IMR-90 (cell line): Measurements from ENCODE around the gene RCOR3. TPM values are rescaled to one million over a fixed set of nuclear protein-coding genes. Genes with fewer than 3 reads are reported as not detected.

ENCODE experiments used
- ATAC-seq: fragments of 200-7000 bp; cut with Tn5 transposase; 2 replicates; pipeline ENCODE4 v1.9.1; 2020; ENCODE audit warnings: low read depth, mild to moderate bottlenecking, moderate library complexity
- BruUV-seq: library from RNA; stranded (reverse); fragments of 400-500 nt; replicated peaks from 2 replicates; lab custom pipeline; 2021; lab: Mats Ljungman, UMichigan
- CTCF ChIA-PET: fragments of 300-600 bp; formaldehyde crosslinking; extraction: SDS; loops from one replicate; lab custom pipeline; 2021; ENCODE audit warnings: antibody characterized with exemption; lab: Yijun Ruan, JAX
- POLR2A ChIA-PET: fragments of 300-600 bp; sonication (Branson Sonifier 250); formaldehyde crosslinking; loops from one replicate; lab custom pipeline; 2022; ENCODE audit warnings: antibody characterized with exemption; ENCODE audit not compliant: unreplicated experiment; lab: Charles Lee
- DNase-seq: peaks from one replicate; pipeline ENCODE4 v3.0.0; 2013
- H2AFZ ChIP-seq: replicated peaks from 2 replicates; pipeline ENCODE3; 2013; ENCODE audit warnings: low read length, mild to moderate bottlenecking; ENCODE audit not compliant: poor library complexity
- H2AK5ac ChIP-seq: 2 replicates; pipeline ENCODE4 v1.6.1; 2013; ENCODE audit warnings: low read depth, low read length, inconsistent platforms
- H2AK9ac ChIP-seq: replicated peaks from 2 replicates; pipeline ENCODE3; 2013; ENCODE audit warnings: mild to moderate bottlenecking, low read depth, low read length, moderate library complexity; ENCODE audit not compliant: poor library complexity
- H2BK120ac ChIP-seq: 2 replicates; pipeline ENCODE4 v1.6.1; 2013; ENCODE audit warnings: low read depth, low read length, inconsistent platforms
- H2BK15ac ChIP-seq: 3 replicates; pipeline ENCODE4 v1.6.1; 2013; ENCODE audit warnings: low read depth, low read length, inconsistent platforms
- H2BK20ac ChIP-seq: 2 replicates; pipeline ENCODE4 v1.6.1; 2013; ENCODE audit warnings: low read depth, mild to moderate bottlenecking, inconsistent platforms, low read length, moderate library complexity
- H2BK5ac ChIP-seq: 2 replicates; pipeline ENCODE4 v1.6.1; 2013; ENCODE audit warnings: mild to moderate bottlenecking, low read depth, low read length, inconsistent platforms; ENCODE audit not compliant: poor library complexity, severe bottlenecking
- H3K14ac ChIP-seq: replicated peaks from 2 replicates; pipeline ENCODE4 v1.6.1; 2013; ENCODE audit warnings: low read depth, low read length, inconsistent platforms
- H3K18ac ChIP-seq: 2 replicates; pipeline ENCODE4 v1.6.1; 2013; ENCODE audit warnings: low read depth, low read length, control low read depth
- H3K23ac ChIP-seq: 2 replicates; pipeline ENCODE4 v1.6.1; 2013; ENCODE audit warnings: low read depth, low read length, inconsistent platforms
- H3K27ac ChIP-seq: 2 replicates; pipeline ENCODE4 v1.5.1; 2013; ENCODE audit warnings: mild to moderate bottlenecking, control low read depth, low read length; ENCODE audit not compliant: insufficient read depth
- H3K27me3 ChIP-seq: 2 replicates; pipeline ENCODE4 v1.6.1; 2013; ENCODE audit warnings: low read length; ENCODE audit not compliant: control insufficient read depth, insufficient read depth
- H3K36me3 ChIP-seq: 2 replicates; pipeline ENCODE4 v1.6.1; 2013; ENCODE audit warnings: low read length, mixed read lengths; ENCODE audit not compliant: control insufficient read depth, insufficient read depth
- H3K4ac ChIP-seq: 2 replicates; pipeline ENCODE4 v1.6.1; 2013; ENCODE audit warnings: low read depth, low read length, inconsistent platforms
- H3K4me1 ChIP-seq: 2 replicates; pipeline ENCODE4 v1.6.1; 2013; ENCODE audit warnings: low read length, mixed read lengths; ENCODE audit not compliant: control insufficient read depth, insufficient read depth
- H3K4me2 ChIP-seq: 2 replicates; pipeline ENCODE4 v1.6.1; 2013; ENCODE audit warnings: low read depth, mild to moderate bottlenecking, control low read depth, low read length, moderate library complexity
- H3K4me3 ChIP-seq: 2 replicates; pipeline ENCODE4 v1.5.1; 2013; ENCODE audit warnings: low read depth, mild to moderate bottlenecking, control low read depth, low read length, moderate library complexity; ENCODE audit not compliant: insufficient read depth
- H3K56ac ChIP-seq: 2 replicates; pipeline ENCODE4 v1.6.1; 2013; ENCODE audit warnings: low read length, inconsistent platforms; ENCODE audit not compliant: insufficient read depth; ENCODE audit errors: extremely low read depth
- H3K79me1 ChIP-seq, 2 experiments: 2 replicates each; pipeline ENCODE4 v1.6.1; 2013; ENCODE audit warnings: low read length in 2 of 2, inconsistent platforms in 1 of 2, low read depth in 1 of 2
- H3K9ac ChIP-seq: 2 replicates; pipeline ENCODE4 v1.6.1; 2013; ENCODE audit warnings: low read depth, low read length, control low read depth
- H3K9me1 ChIP-seq: 2 replicates; pipeline ENCODE4 v1.6.1; 2013; ENCODE audit warnings: low read length, inconsistent platforms; ENCODE audit not compliant: insufficient read depth
- H3K9me3 ChIP-seq: 2 replicates; pipeline ENCODE4 v1.6.1; 2013; ENCODE audit warnings: low read length; ENCODE audit not compliant: control insufficient read depth, insufficient read depth
- H4K20me1 ChIP-seq: 2 replicates; pipeline ENCODE4 v1.6.1; 2013; ENCODE audit warnings: low read length, inconsistent platforms; ENCODE audit not compliant: insufficient read depth
- H4K5ac ChIP-seq: 2 replicates; pipeline ENCODE4 v1.6.1; 2013; ENCODE audit warnings: mild to moderate bottlenecking, low read depth, low read length, control low read depth
- H4K8ac ChIP-seq, 2 experiments: 2 replicates each; pipeline ENCODE4 v1.6.1; 2013; ENCODE audit warnings: low read depth in 2 of 2, low read length in 2 of 2, control low read depth in 1 of 2, inconsistent platforms in 1 of 2
- H4K91ac ChIP-seq: 2 replicates; pipeline ENCODE4 v1.6.1; 2013; ENCODE audit warnings: low read depth, low read length, inconsistent platforms; ENCODE audit not compliant: insufficient read depth
- CHD1 ChIP-seq: IDR thresholded peaks from 2 replicates; pipeline ENCODE4 v1.6.1; 2012; ENCODE audit warnings: low read depth, low read length, improper control_type of control experiment
- ELK1 ChIP-seq: fragments of 150-350 bp; IDR thresholded peaks from 2 replicates; pipeline ENCODE4 v1.6.1; 2016; ENCODE audit warnings: low read depth, mild to moderate bottlenecking, low read length, moderate library complexity, borderline replicate concordance
- MAFK ChIP-seq: IDR thresholded peaks from 2 replicates; pipeline ENCODE4 v1.6.1; 2012; ENCODE audit warnings: low read depth, low read length, improper control_type of control experiment
- MAZ ChIP-seq: IDR thresholded peaks from 2 replicates; pipeline ENCODE4 v1.6.1; 2012; ENCODE audit warnings: low read depth, mild to moderate bottlenecking, low read length, improper control_type of control experiment, moderate library complexity, borderline replicate concordance
- POLR2A ChIP-seq: IDR thresholded peaks from 2 replicates; pipeline ENCODE4 v1.6.1; 2012; ENCODE audit warnings: mild to moderate bottlenecking, low read depth, low read length
- RFX5 ChIP-seq: IDR thresholded peaks from 2 replicates; pipeline ENCODE4 v1.8.0; 2012; ENCODE audit warnings: low read depth, mild to moderate bottlenecking, low read length, moderate library complexity
- WGBS, 2 experiments: methylation state at CpG; one replicate each; pipeline versions ENCODE4 v1.1.5 to v1.1.7; 2013; ENCODE audit warnings: missing lambda C conversion rate in 2 of 2; ENCODE audit not compliant: insufficient read length in 1 of 2; ENCODE audit errors: extremely low coverage in 2 of 2; 5-methylcytosine and 5-hydroxymethylcytosine counted together
- dilution Hi-C: fragments of 300-500 bp; cut with HindIII; formaldehyde crosslinking; loops from one replicate; pipeline ENCODE4 v1.14.3; 2018; ENCODE audit warnings: low sequenced_read_pairs; ENCODE audit not compliant: unreplicated experiment
- in situ Hi-C: fragments of 300-500 bp; cut with MboI; formaldehyde crosslinking; loops from 3 replicates; pipeline ENCODE4 v1.14.3; 2019; ENCODE audit warnings: low sequenced_read_pairs, inconsistent platforms, mixed read lengths
- intact Hi-C: fragments of 100-400 bp; cut with micrococcal nuclease; formaldehyde crosslinking; loops from 2 replicates; pipeline ENCODE4 v1.10.0; 2022
- polyA plus RNA-seq, 3 experiments: library from polyadenylated mRNA; depleted of rRNA; stranded (reverse); fragments of >200 nt; gene quantifications; 2 replicates each; pipeline ENCODE4 v1.2.3, GENCODE V29; 2012; ENCODE audit warnings: low replicate concordance in 1 of 3
- total RNA-seq: library from RNA; depleted of rRNA; stranded (reverse); fragments of >200 nt; gene quantifications from 2 replicates; pipeline ENCODE4 v1.2.3, GENCODE V29; 2012

RCOR3 gene
- total and polyA plus RNA-seq, 2 of the 4 experiments (the other 2 are of a cell fraction): 8.1 to 16.4 TPM

- Histone ChIP-seq H3K27me3 (no peaks in the 10 kb centered on the region), H2AK9ac (no peak overlapping the region), H3K14ac (no peak overlapping the region), H3K4me2 (no peak overlapping the region), H2BK20ac (no peak overlapping the region), H2BK120ac (no peak overlapping the region), H3K56ac (no peak overlapping the region), H3K4ac (no peak overlapping the region), H3K4me3 (no peak overlapping the region), H4K91ac (no peak overlapping the region), H3K79me1 (peaks cover 32 to 53% of the 10 kb centered on the region in 2 experiments), H2AK5ac (no peak overlapping the region), H2BK5ac (no peak overlapping the region), H2BK15ac (no peak overlapping the region), H3K9ac (no peak overlapping the region), H3K36me3 (no peaks in the 10 kb centered on the region), H2AFZ (no peak overlapping the region), H4K5ac (no peak overlapping the region), H3K9me1 (peaks cover 4% of the 10 kb centered on the region; the same call in 1 of the 2 replicates), H4K20me1 (peaks cover 36% of the 10 kb centered on the region), H3K4me1 (peaks cover 3% of the 10 kb centered on the region; the same call in 1 of the 2 replicates), H3K23ac (no peak overlapping the region), H3K9me3 (no peaks in the 10 kb centered on the region), H3K27ac (no peak overlapping the region), H4K8ac (no peak overlapping the region), H3K18ac (no peak overlapping the region)
- in situ Hi-C loops: no loop called here
- BruUV-seq: no TSS peak
- WGBS, 2 experiments: 100% methylated on average over 1 of the region's 4 CpGs; no CpG with 5 or more reads in 1 of the 2 experiments
- dilution Hi-C loops: no loop called here
- TF ChIP-seq ELK1: no peak
- no peak for TF ChIP-seq CHD1
- TF ChIP-seq MAFK: no peak
- no peak for TF ChIP-seq MAZ
- TF ChIP-seq RFX5: no peak
- no peak for TF ChIP-seq POLR2A
- intact Hi-C loops: no loop called here
- ChIA-PET POLR2A (no interaction called here), CTCF (interaction anchor here (0.6 to 1.2 kb wide), 4 partner anchors 10 to 1776 kb away, joined by 3 to 5 read pairs (median 4); no protein-coding TSS in a partner anchor)
- DNase-seq (no peak), ATAC-seq (no peak)
Measured at GRCh38 chr1:211347077-211347844, 88.1 kb downstream of the RCOR3 start.
